GM12878 (cell line): ENCODE results near the gene STX10. TPM values are rescaled to one million over a fixed set of nuclear protein-coding genes. Genes with fewer than 3 reads are reported as not detected.
A peak's percentile ranks its signal among the peaks of the same experiment; 100 is the strongest.

Source experiments
- ASH2L ChIP-seq: fragments of 300-600, 200-600 bp; sonication (generic); IDR thresholded peaks from 2 replicates; pipeline ENCODE4 v1.6.1; 2017; ENCODE audit warnings: low read depth, mild to moderate bottlenecking, borderline replicate concordance
- ATF7 ChIP-seq: fragments of 450-650 bp; IDR thresholded peaks from 2 replicates; pipeline ENCODE4 v1.6.1; 2016; ENCODE audit warnings: low read depth, mild to moderate bottlenecking
- BCLAF1 ChIP-seq: fragments of 450-650 bp; IDR thresholded peaks from 2 replicates; pipeline ENCODE4 v1.6.1; 2017; ENCODE audit warnings: antibody characterized with exemption, mild to moderate bottlenecking, moderate library complexity
- CHD1 ChIP-seq: IDR thresholded peaks from 2 replicates; pipeline ENCODE4 v1.6.1; 2012; ENCODE audit warnings: low read depth, low read length, improper control_type of control experiment
- CTCF ChIP-seq, 3 experiments: IDR thresholded peaks in 2 of 3; conservative IDR thresholded peaks in 1 of 3; 2 replicates each; pipeline ENCODE4 v1.5.1; 2011; ENCODE audit warnings: low read depth in 3 of 3, low read length in 3 of 3, mild to moderate bottlenecking in 3 of 3, control low read depth in 2 of 3, moderate library complexity in 2 of 3, inconsistent platforms in 1 of 3, mixed read lengths in 1 of 3; ENCODE audit not compliant: control insufficient read depth in 2 of 3, insufficient read depth in 1 of 3; ENCODE audit errors: extremely low read depth in 1 of 3
- E2F8 ChIP-seq: fragments of 450-650 bp; IDR thresholded peaks from 2 replicates; pipeline ENCODE4 v1.6.1; 2018; ENCODE audit warnings: mild to moderate bottlenecking, low read depth, moderate library complexity; ENCODE audit not compliant: partially characterized antibody
- HDGF ChIP-seq: fragments of 450-650 bp; IDR thresholded peaks from 2 replicates; pipeline ENCODE4 v1.6.1; 2016; ENCODE audit warnings: antibody characterized with exemption
- KDM1A ChIP-seq: fragments of 200-600 bp; sonication (generic); IDR thresholded peaks from 2 replicates; pipeline ENCODE4 v1.6.1; 2016; ENCODE audit warnings: borderline replicate concordance
- NFXL1 ChIP-seq: fragments of 450-650 bp; IDR thresholded peaks from 2 replicates; pipeline ENCODE4 v1.6.1; 2017; ENCODE audit warnings: antibody characterized with exemption, mild to moderate bottlenecking, borderline replicate concordance
- PAX8 ChIP-seq: fragments of 450-650 bp; IDR thresholded peaks from 2 replicates; pipeline ENCODE4 v1.6.1; 2017; ENCODE audit warnings: mild to moderate bottlenecking, moderate library complexity
- POLR2AphosphoS5 ChIP-seq: IDR thresholded peaks from 2 replicates; pipeline ENCODE4 v1.6.1; 2011; ENCODE audit warnings: mild to moderate bottlenecking, low read length, inconsistent platforms
- RAD21 ChIP-seq: IDR thresholded peaks from 2 replicates; pipeline ENCODE4 v1.6.1; 2011; ENCODE audit warnings: mild to moderate bottlenecking, low read depth, low read length, moderate library complexity; ENCODE audit not compliant: insufficient read depth
- SMAD5 ChIP-seq: IDR thresholded peaks from 2 replicates; pipeline ENCODE4 v1.6.1; 2016; ENCODE audit warnings: antibody characterized with exemption, low read depth
- ZBTB11 ChIP-seq: fragments of 450-650 bp; formaldehyde crosslinking; IDR thresholded peaks from 2 replicates; pipeline ENCODE4 v1.5.0; 2022; ENCODE audit warnings: mild to moderate bottlenecking, missing genetic modification characterization
- ZNF24 ChIP-seq: fragments of 450-650 bp; IDR thresholded peaks from 2 replicates; pipeline ENCODE4 v1.6.1; 2017; ENCODE audit warnings: antibody characterized with exemption, mild to moderate bottlenecking
- polyA plus RNA-seq, 11 experiments: library from polyadenylated mRNA; depleted of rRNA in 4 of 11; unstranded in 6 of 11; stranded (reverse) in 5 of 11; fragments of >200 nt; fragmentation: Nextera tagmentation in 4 of 11; fragmentation: Illumina TruSeq in 1 of 11; extraction: Ambion mirVana in 4 of 11; extraction: Trizol in 1 of 11; gene quantifications; 1 replicate in 1 of 11; 2 replicates in 10 of 11; pipeline versions ENCODE4 v1.2.1 to v1.2.3, GENCODE V29; 2011 to 2016; ENCODE audit warnings: inconsistent platforms in 2 of 11, missing spikeins in 2 of 11, low read depth in 1 of 11
- total RNA-seq, 4 experiments: library from RNA; depleted of rRNA in 3 of 4; stranded (reverse); fragments of >200 nt in 3 of 4; fragmentation: Illumina TruSeq in 1 of 4; extraction: Trizol in 1 of 4; gene quantifications; 2 replicates each; pipeline versions ENCODE4 v1.2.1 to v1.2.3, GENCODE V29; 2013 to 2021
- TF ChIP-seq, protein P1 (sequence below): fragments of 450-650 bp; IDR thresholded peaks from 2 replicates; pipeline ENCODE4 v1.6.1; 2017; ENCODE audit warnings: borderline replicate concordance

The STX10 gene
- total and polyA plus RNA-seq, 10 of the 15 experiments (the other 5 are each of a cell fraction or from before 2014, with no cell fraction given) = 0.56 to 76.1 (median 47.6) TPM

GRCh38 chr19:13099073-13099999 is 50.8 kb downstream of the STX10 start (continued):
- TF ChIP-seq, protein P1, sequence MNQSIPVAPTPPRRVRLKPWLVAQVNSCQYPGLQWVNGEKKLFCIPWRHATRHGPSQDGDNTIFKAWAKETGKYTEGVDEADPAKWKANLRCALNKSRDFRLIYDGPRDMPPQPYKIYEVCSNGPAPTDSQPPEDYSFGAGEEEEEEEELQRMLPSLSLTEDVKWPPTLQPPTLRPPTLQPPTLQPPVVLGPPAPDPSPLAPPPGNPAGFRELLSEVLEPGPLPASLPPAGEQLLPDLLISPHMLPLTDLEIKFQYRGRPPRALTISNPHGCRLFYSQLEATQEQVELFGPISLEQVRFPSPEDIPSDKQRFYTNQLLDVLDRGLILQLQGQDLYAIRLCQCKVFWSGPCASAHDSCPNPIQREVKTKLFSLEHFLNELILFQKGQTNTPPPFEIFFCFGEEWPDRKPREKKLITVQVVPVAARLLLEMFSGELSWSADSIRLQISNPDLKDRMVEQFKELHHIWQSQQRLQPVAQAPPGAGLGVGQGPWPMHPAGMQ = no peak
- no peak for TF ChIP-seq ZNF24
- TF ChIP-seq ATF7 = no peak
- TF ChIP-seq NFXL1 = no peak
- no peak for TF ChIP-seq RAD21
- TF ChIP-seq ASH2L = 0 out of 2 replicates have a peak, but pooled peaks have one; percentile 87
- TF ChIP-seq SMAD5 = no peak
- no peak for TF ChIP-seq CHD1
- TF ChIP-seq KDM1A = no peak
- no peak for TF ChIP-seq PAX8
- no peak for TF ChIP-seq POLR2AphosphoS5
- no peak for TF ChIP-seq HDGF
- no peak for TF ChIP-seq ZBTB11 (CRISPR knock-in tag)
- no peak for TF ChIP-seq CTCF (IDR thresholded peaks at IDR 0.05 in 2 of 3, conservative IDR thresholded peaks at IDR 0.05 in 1 of 3; ENCODE audit: control insufficient read depth in 2 of 3, extremely low read depth in 1 of 3, insufficient read depth in 1 of 3, low read depth in 3 of 3, low read length in 3 of 3)
- TF ChIP-seq E2F8 = no peak
- no peak for TF ChIP-seq BCLAF1
